ENCODE measurements around the gene SLC15A5.

SLC15A5 gene

GRCh38 chr12:16224196-16224595 is 53.3 kb downstream of the SLC15A5 start:
- Histone ChIP-seq H3K9ac (ENCODE audit: low read depth, low read length) (no peak overlapping the region), H3K36me3 (ENCODE audit: control insufficient read depth, insufficient read depth, low read length) (no peaks in the 10 kb centered on the region), H3K9me3 (ENCODE audit: control insufficient read depth, insufficient read depth, low read length) (no peaks in the 10 kb centered on the region), H3K4me1 (ENCODE audit: control insufficient read depth, insufficient read depth, low read length) (no peaks in the 10 kb centered on the region), H3K4me3 (ENCODE audit: low read depth, low read length) (no peak overlapping the region), H3K27me3 (ENCODE audit: control insufficient read depth, insufficient read depth, low read length) (no peaks in the 10 kb centered on the region), H3K27ac (ENCODE audit: low read depth, low read length) (no peak overlapping the region)

- Histone ChIP-seq H3K4me1 (ENCODE audit: control insufficient read depth, insufficient read depth, low read length) (no peaks in the 10 kb centered on the region), H3K9ac (ENCODE audit: low read depth, low read length) (no peak overlapping the region), H3K36me3 (ENCODE audit: control insufficient read depth, insufficient read depth, low read length) (no peaks in the 10 kb centered on the region), H3K9me3 (ENCODE audit: control insufficient read depth, insufficient read depth, low read length) (no peaks in the 10 kb centered on the region), H3K4me3 (ENCODE audit: low read depth, low read length) (no peak overlapping the region), H3K27ac (ENCODE audit: low read depth, low read length) (no peak overlapping the region), H3K27me3 (ENCODE audit: control insufficient read depth, insufficient read depth, low read length) (no peaks in the 10 kb centered on the region)
Observed at GRCh38 chr12:16221776-16222175, 55.7 kb downstream of the SLC15A5 start.

- H3K27ac ChIP-seq (ENCODE audit: low read depth, low read length) = no peak overlapping the region
- H3K27me3 ChIP-seq (ENCODE audit: control insufficient read depth, insufficient read depth, low read length) = no peaks in the 10 kb centered on the region
- no peaks in the 10 kb centered on the region for H3K9me3 ChIP-seq (ENCODE audit: control insufficient read depth, insufficient read depth, low read length)
- H3K36me3 ChIP-seq (ENCODE audit: control insufficient read depth, insufficient read depth, low read length) = no peaks in the 10 kb centered on the region
- no peak overlapping the region for H3K9ac ChIP-seq (ENCODE audit: low read depth, low read length)
- H3K4me3 ChIP-seq (ENCODE audit: low read depth, low read length) = no peak overlapping the region
- H3K4me1 ChIP-seq (ENCODE audit: control insufficient read depth, insufficient read depth, low read length) = no peaks in the 10 kb centered on the region
Observed at GRCh38 chr12:16220120-16220519, 57.4 kb downstream of the SLC15A5 start.

- Histone ChIP-seq H3K36me3 (ENCODE audit: control insufficient read depth, insufficient read depth, low read length) (no peaks in the 10 kb centered on the region), H3K9me3 (ENCODE audit: control insufficient read depth, insufficient read depth, low read length) (no peaks in the 10 kb centered on the region), H3K9ac (ENCODE audit: low read depth, low read length) (no peak overlapping the region), H3K4me1 (ENCODE audit: control insufficient read depth, insufficient read depth, low read length) (no peaks in the 10 kb centered on the region), H3K27ac (ENCODE audit: low read depth, low read length) (no peak overlapping the region), H3K27me3 (ENCODE audit: control insufficient read depth, insufficient read depth, low read length) (no peaks in the 10 kb centered on the region), H3K4me3 (ENCODE audit: low read depth, low read length) (no peak overlapping the region)
Observed at GRCh38 chr12:16218934-16219751, 58.3 kb downstream of the SLC15A5 start.

- no peaks in the 10 kb centered on the region for H3K4me1 ChIP-seq (ENCODE audit: control insufficient read depth, insufficient read depth, low read length)
- H3K9me3 ChIP-seq (ENCODE audit: control insufficient read depth, insufficient read depth, low read length) = no peaks in the 10 kb centered on the region
- H3K27me3 ChIP-seq (ENCODE audit: control insufficient read depth, insufficient read depth, low read length) = no peaks in the 10 kb centered on the region
- H3K27ac ChIP-seq (ENCODE audit: low read depth, low read length) = no peak overlapping the region
- H3K9ac ChIP-seq (ENCODE audit: low read depth, low read length) = no peak overlapping the region
- H3K36me3 ChIP-seq (ENCODE audit: control insufficient read depth, insufficient read depth, low read length) = no peaks in the 10 kb centered on the region
- H3K4me3 ChIP-seq (ENCODE audit: low read depth, low read length) = no peak overlapping the region
Observed at GRCh38 chr12:16218234-16218633, 59.3 kb downstream of the SLC15A5 start.

- H3K9ac ChIP-seq (ENCODE audit: low read depth, low read length) = no peak overlapping the region
- H3K4me3 ChIP-seq (ENCODE audit: low read depth, low read length) = no peak overlapping the region
- H3K36me3 ChIP-seq (ENCODE audit: control insufficient read depth, insufficient read depth, low read length) = no peaks in the 10 kb centered on the region
- H3K9me3 ChIP-seq (ENCODE audit: control insufficient read depth, insufficient read depth, low read length) = no peaks in the 10 kb centered on the region
- no peak overlapping the region for H3K27ac ChIP-seq (ENCODE audit: low read depth, low read length)
- H3K27me3 ChIP-seq (ENCODE audit: control insufficient read depth, insufficient read depth, low read length) = no peaks in the 10 kb centered on the region
- peaks cover under 1% of the 10 kb centered on the region for H3K4me1 ChIP-seq (ENCODE audit: control insufficient read depth, insufficient read depth, low read length)
Observed at GRCh38 chr12:16211731-16212130, 65.8 kb downstream of the SLC15A5 start.

GRCh38 chr12:16198884-16199283 is 78.6 kb downstream of the SLC15A5 start:
- Histone ChIP-seq H3K27me3 (ENCODE audit: control insufficient read depth, insufficient read depth, low read length) (no peaks in the 10 kb centered on the region), H3K9ac (ENCODE audit: low read depth, low read length) (no peak overlapping the region), H3K4me3 (ENCODE audit: low read depth, low read length) (no peak overlapping the region)

GRCh38 chr12:16197600-16197999 is 79.9 kb downstream of the SLC15A5 start:
- Histone ChIP-seq H3K36me3 (ENCODE audit: control insufficient read depth, insufficient read depth, low read length) (no peaks in the 10 kb centered on the region), H3K4me1 (ENCODE audit: control insufficient read depth, insufficient read depth, low read length) (peaks cover 5% of the 10 kb centered on the region; the same call in 1 of the 2 replicates), H3K9me3 (ENCODE audit: control insufficient read depth, insufficient read depth, low read length) (no peaks in the 10 kb centered on the region), H3K4me3 (ENCODE audit: low read depth, low read length) (no peak overlapping the region), H3K27ac (ENCODE audit: low read depth, low read length) (no peak overlapping the region), H3K9ac (ENCODE audit: low read depth, low read length) (no peak overlapping the region), H3K27me3 (ENCODE audit: control insufficient read depth, insufficient read depth, low read length) (no peaks in the 10 kb centered on the region)

More at GRCh38 chr12:16198884-16199283, 78.6 kb downstream of the SLC15A5 start:
- H3K36me3 ChIP-seq (ENCODE audit: control insufficient read depth, insufficient read depth, low read length) = no peaks in the 10 kb centered on the region
- no peak overlapping the region for H3K27ac ChIP-seq (ENCODE audit: low read depth, low read length)
- no peaks in the 10 kb centered on the region for H3K9me3 ChIP-seq (ENCODE audit: control insufficient read depth, insufficient read depth, low read length)
- H3K4me1 ChIP-seq (ENCODE audit: control insufficient read depth, insufficient read depth, low read length) = peaks cover 5% of the 10 kb centered on the region; the same call in 1 of the 2 replicates

GRCh38 chr12:16189849-16190248 is 87.6 kb downstream of the SLC15A5 start:
- Histone ChIP-seq H3K27ac (ENCODE audit: low read depth, low read length) (no peak overlapping the region), H3K4me3 (ENCODE audit: low read depth, low read length) (no peak overlapping the region), H3K27me3 (ENCODE audit: control insufficient read depth, insufficient read depth, low read length) (no peaks in the 10 kb centered on the region), H3K9ac (ENCODE audit: low read depth, low read length) (no peak overlapping the region), H3K36me3 (ENCODE audit: control insufficient read depth, insufficient read depth, low read length) (no peaks in the 10 kb centered on the region), H3K4me1 (ENCODE audit: control insufficient read depth, insufficient read depth, low read length) (peaks cover 10% of the 10 kb centered on the region), H3K9me3 (ENCODE audit: control insufficient read depth, insufficient read depth, low read length) (no peaks in the 10 kb centered on the region)

- Histone ChIP-seq H3K4me3 (ENCODE audit: low read depth, low read length) (no peak overlapping the region), H3K4me1 (ENCODE audit: control insufficient read depth, insufficient read depth, low read length) (peaks cover 10% of the 10 kb centered on the region), H3K9me3 (ENCODE audit: control insufficient read depth, insufficient read depth, low read length) (no peaks in the 10 kb centered on the region), H3K27me3 (ENCODE audit: control insufficient read depth, insufficient read depth, low read length) (no peaks in the 10 kb centered on the region), H3K27ac (ENCODE audit: low read depth, low read length) (no peak overlapping the region), H3K9ac (ENCODE audit: low read depth, low read length) (no peak overlapping the region), H3K36me3 (ENCODE audit: control insufficient read depth, insufficient read depth, low read length) (no peaks in the 10 kb centered on the region)
Observed at GRCh38 chr12:16187660-16188059, 89.8 kb downstream of the SLC15A5 start.

- H3K27me3 ChIP-seq (ENCODE audit: control insufficient read depth, insufficient read depth, low read length) = no peaks in the 10 kb centered on the region
- H3K27ac ChIP-seq (ENCODE audit: low read depth, low read length) = no peak overlapping the region
- no peaks in the 10 kb centered on the region for H3K36me3 ChIP-seq (ENCODE audit: control insufficient read depth, insufficient read depth, low read length)
- no peak overlapping the region for H3K4me3 ChIP-seq (ENCODE audit: low read depth, low read length)
- no peak overlapping the region for H3K9ac ChIP-seq (ENCODE audit: low read depth, low read length)
- 0 out of 2 replicates have a peak, but pooled peaks cover 3% of the 10 kb centered on the region for H3K9me3 ChIP-seq (ENCODE audit: control insufficient read depth, insufficient read depth, low read length)
- peaks cover 10% of the 10 kb centered on the region for H3K4me1 ChIP-seq (ENCODE audit: control insufficient read depth, insufficient read depth, low read length)
Observed at GRCh38 chr12:16184681-16185080, 92.8 kb downstream of the SLC15A5 start.

Data from HUES48 (cell line).